Fibroblast of the aortic adventitia (primary cell): ENCODE results near the gene GRK4. TPM values are rescaled to one million over a fixed set of nuclear protein-coding genes. Genes with fewer than 3 reads are reported as not detected.

Experiments
- DNase-seq: peaks from one replicate; pipeline ENCODE4 v3.0.0-alpha.2; 2010; ENCODE audit warnings: low read depth
- H3K4me3 ChIP-seq: 2 replicates; pipeline ENCODE4 v1.5.1; 2011; ENCODE audit warnings: low read depth, mild to moderate bottlenecking, control low read depth, low read length, moderate library complexity
- total RNA-seq: library from RNA; depleted of rRNA; stranded (reverse); fragments of >200 nt; gene quantifications from 2 replicates; pipeline ENCODE4 v1.2.3, GENCODE V29; 2012; ENCODE audit warnings: low replicate concordance
- TF ChIP-seq, protein P1 (sequence below): IDR thresholded peaks from 2 replicates; pipeline ENCODE4 v1.5.1; 2011; ENCODE audit warnings: mild to moderate bottlenecking, low read length, control low read depth, inconsistent platforms; ENCODE audit not compliant: insufficient read depth

Gene GRK4
- total RNA-seq, 1 donor = 8.6 TPM

DNA sequence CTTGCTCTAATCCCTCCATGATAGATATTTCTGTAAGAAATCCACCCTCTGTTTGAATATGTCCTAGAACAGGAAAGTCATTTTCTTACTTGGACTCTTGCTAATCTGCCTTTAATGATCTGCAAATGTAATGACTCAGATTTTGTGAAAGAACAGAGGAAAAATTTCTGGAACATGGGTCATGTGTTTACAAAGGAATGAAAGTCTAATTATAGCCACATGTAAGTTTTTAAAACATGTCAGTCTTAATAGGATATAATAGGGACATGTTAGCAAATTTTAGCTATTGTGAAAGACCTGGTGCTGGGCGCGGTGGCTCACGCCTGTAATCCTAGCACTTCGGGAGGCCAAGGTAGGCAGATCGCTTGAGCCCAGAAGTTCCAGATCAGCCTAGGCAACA, 47.6 kb downstream of the GRK4 start:
- DNase-seq = peak; percentile 81
- TF ChIP-seq, protein P1, sequence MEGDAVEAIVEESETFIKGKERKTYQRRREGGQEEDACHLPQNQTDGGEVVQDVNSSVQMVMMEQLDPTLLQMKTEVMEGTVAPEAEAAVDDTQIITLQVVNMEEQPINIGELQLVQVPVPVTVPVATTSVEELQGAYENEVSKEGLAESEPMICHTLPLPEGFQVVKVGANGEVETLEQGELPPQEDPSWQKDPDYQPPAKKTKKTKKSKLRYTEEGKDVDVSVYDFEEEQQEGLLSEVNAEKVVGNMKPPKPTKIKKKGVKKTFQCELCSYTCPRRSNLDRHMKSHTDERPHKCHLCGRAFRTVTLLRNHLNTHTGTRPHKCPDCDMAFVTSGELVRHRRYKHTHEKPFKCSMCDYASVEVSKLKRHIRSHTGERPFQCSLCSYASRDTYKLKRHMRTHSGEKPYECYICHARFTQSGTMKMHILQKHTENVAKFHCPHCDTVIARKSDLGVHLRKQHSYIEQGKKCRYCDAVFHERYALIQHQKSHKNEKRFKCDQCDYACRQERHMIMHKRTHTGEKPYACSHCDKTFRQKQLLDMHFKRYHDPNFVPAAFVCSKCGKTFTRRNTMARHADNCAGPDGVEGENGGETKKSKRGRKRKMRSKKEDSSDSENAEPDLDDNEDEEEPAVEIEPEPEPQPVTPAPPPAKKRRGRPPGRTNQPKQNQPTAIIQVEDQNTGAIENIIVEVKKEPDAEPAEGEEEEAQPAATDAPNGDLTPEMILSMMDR = no peak
- no peak overlapping the region for H3K4me3 ChIP-seq

DNA sequence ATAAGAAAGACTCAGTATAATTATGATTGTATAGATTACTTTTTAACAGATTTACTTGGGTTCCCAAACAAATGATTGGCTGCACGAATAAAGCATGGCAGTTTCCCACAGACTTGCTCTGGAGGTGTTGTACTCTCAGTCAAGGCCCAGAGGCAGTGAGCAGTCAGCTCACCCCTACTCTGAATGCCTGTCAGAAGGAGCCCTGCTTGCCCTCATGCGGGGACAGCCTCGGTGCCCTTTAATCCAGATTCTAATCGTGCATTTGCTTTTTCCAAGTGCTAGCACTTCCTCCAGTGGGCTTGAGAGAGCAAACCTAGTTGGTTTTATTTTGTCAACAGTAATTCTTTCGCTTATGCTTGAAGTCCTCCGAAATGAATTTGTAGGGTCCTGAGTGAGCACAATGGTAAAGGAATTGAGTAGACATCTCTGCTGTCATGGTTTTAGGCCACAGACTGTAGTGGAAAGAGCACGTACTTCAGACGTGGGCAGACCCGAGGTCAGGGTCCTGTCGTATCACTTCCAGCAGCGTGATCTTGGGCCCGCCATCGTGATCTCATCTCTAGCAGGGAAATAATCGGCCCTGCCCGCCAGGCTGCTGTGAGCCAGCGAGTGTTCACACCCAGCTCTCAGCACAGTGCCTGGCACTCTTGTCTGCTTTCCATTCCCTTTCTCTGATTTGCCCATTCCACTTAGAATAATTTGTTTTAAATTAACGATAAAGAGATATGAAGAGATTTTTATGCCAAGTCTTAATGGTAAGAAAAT, 48.3 kb downstream of the GRK4 start:
- H3K4me3 ChIP-seq = no peak overlapping the region
- TF ChIP-seq, protein P1 = no peak
- DNase-seq = no peak

DNA sequence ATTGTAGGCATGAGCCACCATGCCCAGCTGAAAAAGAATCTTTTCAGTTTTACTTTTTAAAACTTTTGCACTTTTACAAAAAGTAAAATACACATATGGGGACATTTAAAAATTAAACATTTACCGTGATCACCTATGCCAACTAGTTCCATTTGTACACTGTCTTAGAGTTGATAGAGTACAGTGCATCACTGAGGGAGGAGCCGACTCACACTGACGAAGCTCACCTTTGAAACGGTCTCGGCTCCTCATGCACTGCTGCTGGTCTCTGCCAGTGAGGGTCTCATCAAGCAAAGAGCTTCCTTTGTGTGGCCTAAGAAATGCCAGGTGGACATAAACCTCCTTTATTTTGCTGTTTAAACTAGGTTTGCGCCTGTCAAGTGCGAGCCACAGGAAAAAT, 50.0 kb downstream of the GRK4 start:
- TF ChIP-seq, protein P1 = no peak
- DNase-seq = no peak
- H3K4me3 ChIP-seq = no peak overlapping the region

DNA sequence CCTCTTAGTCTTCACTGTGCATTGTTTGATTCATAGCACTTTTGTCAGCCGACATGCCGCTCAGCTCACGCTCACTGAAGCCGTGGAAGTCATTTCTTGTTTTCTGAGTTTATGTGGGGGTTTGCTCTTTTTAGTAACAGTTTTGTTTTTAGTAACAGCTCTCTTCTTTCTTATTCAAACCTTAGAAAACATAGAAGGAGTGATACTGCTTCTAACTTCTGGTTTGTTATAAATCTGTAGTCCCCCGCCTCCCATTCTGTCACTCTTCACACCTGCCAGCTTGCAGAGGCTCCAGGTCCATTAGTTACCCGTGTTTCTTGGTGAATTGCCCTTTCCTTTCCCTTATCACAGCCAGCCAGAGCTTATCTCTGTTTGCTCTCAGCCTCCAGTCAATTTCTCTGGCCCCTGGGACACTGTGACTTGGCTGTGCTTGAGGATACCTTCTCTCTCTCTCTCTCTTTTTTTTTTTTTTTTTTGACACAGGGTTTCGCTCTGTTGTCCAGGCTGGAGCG, 50.5 kb downstream of the GRK4 start:
- no peak for DNase-seq
- H3K4me3 ChIP-seq = no peak overlapping the region
- TF ChIP-seq, protein P1 = no peak

DNA sequence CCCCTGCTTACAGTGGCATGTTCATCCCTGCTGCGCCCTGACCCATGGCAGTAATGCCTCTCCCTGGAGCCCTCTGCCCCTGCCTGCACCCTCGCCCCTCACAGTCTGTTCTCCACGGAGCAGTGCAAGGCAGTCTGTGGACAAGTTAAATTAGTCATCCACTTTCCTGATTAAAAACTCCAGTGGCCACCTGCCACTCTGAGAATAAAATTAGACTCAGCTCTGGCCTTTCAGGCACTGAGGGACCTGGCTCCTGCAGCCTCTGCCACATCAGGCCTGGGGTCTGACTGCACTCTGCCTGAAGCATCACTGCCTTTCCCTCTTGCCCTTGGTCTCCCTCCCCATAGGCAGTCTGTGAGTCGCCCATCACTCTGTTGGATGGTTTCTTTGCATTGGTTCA, 53.6 kb downstream of the GRK4 start:
- DNase-seq = no peak
- no peak overlapping the region for H3K4me3 ChIP-seq
- TF ChIP-seq, protein P1 = no peak

DNA sequence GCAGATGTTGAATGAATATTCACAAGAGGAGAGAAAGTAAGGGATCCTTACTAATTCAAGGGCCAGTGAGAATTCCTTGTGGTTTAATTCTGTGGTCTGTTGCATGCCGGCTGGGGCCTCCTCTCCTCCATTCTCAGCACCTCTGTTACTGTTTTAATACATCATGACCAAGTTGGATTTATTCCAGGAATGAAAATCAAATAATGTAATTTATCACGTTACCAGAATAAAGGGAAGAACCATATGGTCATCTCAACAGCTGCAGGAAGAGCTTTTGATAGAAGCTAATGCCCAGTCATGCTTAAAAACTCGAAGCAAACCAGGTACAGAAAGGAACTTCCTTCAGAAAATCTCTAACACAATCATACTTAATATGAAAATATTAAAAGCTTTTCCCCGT, 54.1 kb downstream of the GRK4 start:
- TF ChIP-seq, protein P1 = no peak
- H3K4me3 ChIP-seq = no peak overlapping the region
- DNase-seq = no peak
